ENCODE results near the gene NHERF1.

NHERF1 gene

GRCh38 chr17:74748529-74749278, at the start of gene NHERF1:
Gene NHERF1, plus strand, starts transcription at chr17:74748628. Its CDS starts 219 bp downstream, at chr17:74748847.
- peak; percentile 94 for DNase-seq

GRCh38 chr17:74699236-74699635, 49.2 kb upstream of the NHERF1 start:
- DNase-seq, result no peak

GRCh38 chr17:74702116-74702871, 46.1 kb upstream of the NHERF1 start:
- DNase-seq, result no peak

GRCh38 chr17:74703311-74703710, 45.1 kb upstream of the NHERF1 start:
- DNase-seq, result no peak

GRCh38 chr17:74704544-74704943, 43.9 kb upstream of the NHERF1 start:
- DNase-seq, result no peak

- DNase-seq, result no peak
Observed at GRCh38 chr17:74711058-74711824, 37.2 kb upstream of the NHERF1 start.

- no peak for DNase-seq
Observed at GRCh38 chr17:74712301-74712700, 36.1 kb upstream of the NHERF1 start.

- no peak for DNase-seq
Observed at GRCh38 chr17:74712756-74713155, 35.7 kb upstream of the NHERF1 start, which contains the start of gene CD300LF. Gene CD300LF, minus strand, starts transcription at chr17:74712923. Its CDS starts 57 bp downstream, at chr17:74712866.

GRCh38 chr17:74713171-74713755, 35.2 kb upstream of the NHERF1 start:
- DNase-seq, result no peak

- DNase-seq, result no peak
Observed at GRCh38 chr17:74715144-74715543, 33.3 kb upstream of the NHERF1 start.

- DNase-seq, result no peak
Observed at GRCh38 chr17:74720506-74720905, 27.9 kb upstream of the NHERF1 start.

GRCh38 chr17:74722782-74723181, 25.6 kb upstream of the NHERF1 start:
- DNase-seq, result no peak

- DNase-seq, result no peak
Observed at GRCh38 chr17:74723891-74724290, 24.5 kb upstream of the NHERF1 start.

GRCh38 chr17:74725111-74725510, 23.3 kb upstream of the NHERF1 start:
- no peak for DNase-seq

- DNase-seq, result no peak
Observed at GRCh38 chr17:74728033-74728701, 20.3 kb upstream of the NHERF1 start.

GRCh38 chr17:74728702-74729075, 19.7 kb upstream of the NHERF1 start:
- no peak for DNase-seq

- DNase-seq, result no peak
Observed at GRCh38 chr17:74729368-74729767, 19.1 kb upstream of the NHERF1 start.

- no peak for DNase-seq
Observed at GRCh38 chr17:74729866-74730265, 18.6 kb upstream of the NHERF1 start.

GRCh38 chr17:74730491-74731346, 17.7 kb upstream of the NHERF1 start:
- DNase-seq, result no peak

GRCh38 chr17:74731347-74731605, 17.2 kb upstream of the NHERF1 start:
- no peak for DNase-seq

- DNase-seq, result no peak
Observed at GRCh38 chr17:74732042-74732867, 16.2 kb upstream of the NHERF1 start.
